OCI-LY3 (cell line): Measurements from ENCODE around the gene ABTB2.

Experiments used
- EZH2phosphoT487 ChIP-seq: fragments of 200-600 bp; shearing (Covaris generic); IDR thresholded peaks from 2 replicates; pipeline ENCODE4 v1.6.1; 2018; ENCODE audit warnings: antibody characterized with exemption, mixed run types, low read depth
- TF ChIP-seq, protein P1 (sequence below): fragments of 200-600, 300-600 bp; sonication (generic); IDR thresholded peaks from 2 replicates; pipeline ENCODE4 v1.5.1; 2014; ENCODE audit warnings: antibody characterized with exemption, low read length, low read depth

- TF ChIP-seq EZH2phosphoT487: no peak
- TF ChIP-seq, protein P1, sequence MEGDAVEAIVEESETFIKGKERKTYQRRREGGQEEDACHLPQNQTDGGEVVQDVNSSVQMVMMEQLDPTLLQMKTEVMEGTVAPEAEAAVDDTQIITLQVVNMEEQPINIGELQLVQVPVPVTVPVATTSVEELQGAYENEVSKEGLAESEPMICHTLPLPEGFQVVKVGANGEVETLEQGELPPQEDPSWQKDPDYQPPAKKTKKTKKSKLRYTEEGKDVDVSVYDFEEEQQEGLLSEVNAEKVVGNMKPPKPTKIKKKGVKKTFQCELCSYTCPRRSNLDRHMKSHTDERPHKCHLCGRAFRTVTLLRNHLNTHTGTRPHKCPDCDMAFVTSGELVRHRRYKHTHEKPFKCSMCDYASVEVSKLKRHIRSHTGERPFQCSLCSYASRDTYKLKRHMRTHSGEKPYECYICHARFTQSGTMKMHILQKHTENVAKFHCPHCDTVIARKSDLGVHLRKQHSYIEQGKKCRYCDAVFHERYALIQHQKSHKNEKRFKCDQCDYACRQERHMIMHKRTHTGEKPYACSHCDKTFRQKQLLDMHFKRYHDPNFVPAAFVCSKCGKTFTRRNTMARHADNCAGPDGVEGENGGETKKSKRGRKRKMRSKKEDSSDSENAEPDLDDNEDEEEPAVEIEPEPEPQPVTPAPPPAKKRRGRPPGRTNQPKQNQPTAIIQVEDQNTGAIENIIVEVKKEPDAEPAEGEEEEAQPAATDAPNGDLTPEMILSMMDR: no peak
Observed at GRCh38 chr11:34263441-34264091, 94.2 kb downstream of the ABTB2 start.
